Cardiac ventricle fibroblast (primary cell): ENCODE data around the gene XYLB. TPM values are rescaled to one million over a fixed set of nuclear protein-coding genes. Genes with fewer than 3 reads are reported as not detected.

Source experiments
- total RNA-seq: library from RNA; depleted of rRNA; stranded (reverse); fragments of >200 nt; gene quantifications from 2 replicates; pipeline ENCODE4 v1.2.3, GENCODE V29; 2015

The XYLB gene
- total RNA-seq: 3.8 and 8.4 TPM in 2 replicates

DNA sequence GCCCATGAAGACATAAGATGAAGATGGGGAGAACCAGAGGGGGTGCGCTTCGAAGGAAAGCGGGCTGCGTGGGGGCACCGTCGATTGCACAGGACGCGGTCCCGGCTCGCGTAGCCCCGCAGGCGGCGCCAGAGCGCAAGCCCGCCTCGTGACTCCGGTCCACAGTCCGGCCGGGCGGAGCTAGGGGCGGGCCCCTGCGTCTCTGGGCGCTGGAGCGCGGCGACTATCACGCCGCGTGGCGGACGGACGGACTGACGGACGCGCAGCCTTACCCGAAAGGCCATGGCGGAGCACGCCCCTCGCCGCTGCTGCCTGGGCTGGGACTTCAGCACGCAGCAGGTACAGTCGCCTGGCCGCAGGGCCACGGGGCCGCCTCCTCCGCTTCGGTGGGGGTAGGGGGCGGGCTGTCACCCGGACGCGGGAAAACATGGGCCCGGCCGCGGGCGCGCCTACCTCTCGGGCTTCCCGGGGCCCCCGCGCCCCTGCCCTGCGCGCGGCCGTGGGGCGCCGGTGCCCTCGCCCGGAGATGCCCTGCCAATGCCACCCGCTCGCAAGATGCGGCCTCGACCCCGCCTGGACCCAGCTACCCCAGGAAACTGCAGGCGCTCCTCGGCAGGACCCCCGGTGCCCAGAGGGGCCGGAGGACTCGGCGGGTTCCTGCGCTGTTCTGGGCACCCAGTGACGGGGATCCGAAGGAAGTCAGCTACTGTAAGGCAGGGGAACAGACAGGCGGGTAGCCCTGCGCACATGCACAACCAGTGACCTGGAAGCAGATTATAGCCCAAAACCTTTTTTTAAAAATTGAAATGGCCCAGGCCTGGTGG, at the start of gene XYLB:
XYLB (plus strand) TSS at position 199 of the 824 bp plus-strand sequence; CDS start at position 283, 84 bp downstream.

GRCh38 chr3:38453075-38453912, 106.7 kb downstream of the XYLB start, which contains the start of gene ACVR2B:
ACVR2B (plus strand) TSS chr3:38453890; CDS start chr3:38454323, 433 bp downstream.

Other genes starting within 250 kb of the XYLB start
- 50.4 and 53.5 TPM in 2 replicates for gene ACAA1, start 209.7 kb upstream of the XYLB start, total RNA-seq
- gene MYD88, start 208.1 kb upstream of the XYLB start, total RNA-seq: 27.7 and 33.1 TPM in 2 replicates
- 16.1 and 18.4 TPM in 2 replicates for gene OXSR1, start 181.2 kb upstream of the XYLB start, total RNA-seq
- not detected in 2 replicates for gene SLC22A13, start 81.0 kb upstream of the XYLB start, total RNA-seq
- gene SLC22A14, start 64.5 kb upstream of the XYLB start, total RNA-seq: not detected in 2 replicates
- 1.5 and 1.7 TPM in 2 replicates for gene ACVR2B, start 107.1 kb downstream of the XYLB start, total RNA-seq
- gene EXOG, start 149.6 kb downstream of the XYLB start, total RNA-seq: 4.4 and 7.2 TPM in 2 replicates